CD4-positive, alpha-beta memory T cell (primary cell): ENCODE results near the gene SMPD3. TPM values are rescaled to one million over a fixed set of nuclear protein-coding genes. Genes with fewer than 3 reads are reported as not detected.

Source experiments
- CTCF ChIA-PET: fragments of 350-600 bp; sonication (Branson Sonifier 250); formaldehyde crosslinking; loops from one replicate; lab custom pipeline; 2021; ENCODE audit warnings: inconsistent platforms; ENCODE audit not compliant: partially characterized antibody; lab: Charles Lee
- POLR2A ChIA-PET: fragments of 350-600 bp; sonication (Branson Sonifier 250); formaldehyde crosslinking; loops from one replicate; lab custom pipeline; 2021; ENCODE audit not compliant: partially characterized antibody; lab: Charles Lee
- DNase-seq, 5 donors: peaks; one replicate each; pipeline versions ENCODE4 v3.0.0 to v3.0.0-alpha.2; 2020 to 2022; ENCODE audit warnings: mixed read lengths in 1 of 5
- H3K27ac ChIP-seq: one replicate; pipeline ENCODE4 v1.7.0; 2013; ENCODE audit warnings: low read depth, low read length
- H3K27me3 ChIP-seq: 2 replicates; pipeline ENCODE4 v1.7.0; 2013; ENCODE audit warnings: mild to moderate bottlenecking, low read length, moderate library complexity; ENCODE audit not compliant: insufficient read depth
- H3K36me3 ChIP-seq: 2 replicates; pipeline ENCODE4 v1.7.0; 2013; ENCODE audit warnings: mild to moderate bottlenecking, low read length, moderate library complexity; ENCODE audit not compliant: insufficient read depth
- H3K4me1 ChIP-seq: 2 replicates; pipeline ENCODE4 v1.7.0; 2013; ENCODE audit warnings: mild to moderate bottlenecking, low read length, moderate library complexity; ENCODE audit not compliant: insufficient read depth
- H3K4me3 ChIP-seq, 2 donors: one replicate each; pipeline ENCODE4 v1.7.0; 2013; ENCODE audit warnings: low read length in 2 of 2, mild to moderate bottlenecking in 1 of 2
- H3K9me3 ChIP-seq, 2 donors: one replicate each; pipeline ENCODE4 v1.7.0; 2013; ENCODE audit warnings: low read length in 2 of 2, control low read depth in 1 of 2; ENCODE audit not compliant: control insufficient read depth in 1 of 2
- H3K27ac Mint-ChIP-seq, 7 donors: one replicate each; pipeline ENCODE4 v1.8.0; 2020 to 2021; ENCODE audit warnings: mixed read lengths in 7 of 7, mild to moderate bottlenecking in 6 of 7, inconsistent platforms in 3 of 7, moderate library complexity in 3 of 7
- H3K27me3 Mint-ChIP-seq, 2 donors: one replicate each; pipeline ENCODE4 v1.8.0; 2020 to 2021; ENCODE audit warnings: mixed read lengths in 2 of 2
- H3K36me3 Mint-ChIP-seq, 2 donors: one replicate each; pipeline ENCODE4 v1.8.0; 2020 to 2021; ENCODE audit warnings: mixed read lengths in 2 of 2, inconsistent platforms in 1 of 2, mild to moderate bottlenecking in 1 of 2
- H3K4me1 Mint-ChIP-seq, 4 donors: one replicate each; pipeline ENCODE4 v1.8.0; 2020 to 2021; ENCODE audit warnings: mixed read lengths in 4 of 4, mild to moderate bottlenecking in 1 of 4
- H3K4me3 Mint-ChIP-seq, 8 donors: one replicate each; pipeline ENCODE4 v1.8.0; 2020 to 2021; ENCODE audit warnings: mixed read lengths in 8 of 8, mild to moderate bottlenecking in 7 of 8, moderate library complexity in 6 of 8, inconsistent platforms in 3 of 8
- H3K9me3 Mint-ChIP-seq, 8 donors: one replicate each; pipeline ENCODE4 v1.8.0; 2020 to 2021; ENCODE audit warnings: mixed read lengths in 8 of 8, mild to moderate bottlenecking in 5 of 8, inconsistent platforms in 3 of 8, moderate library complexity in 1 of 8
- intact Hi-C: fragments of 100-400 bp; cut with micrococcal nuclease; formaldehyde crosslinking; loops from one replicate; pipeline ENCODE4 v1.15.1; 2023
- polyA plus RNA-seq, 2 donors: library from polyadenylated mRNA; unstranded; fragments of 300-500 nt; fragmentation: Illumina TruSeq; gene quantifications; one replicate each; pipeline ENCODE4 v1.2.3, GENCODE V29; 2021
- total RNA-seq, 2 experiments: library from RNA; stranded (reverse); gene quantifications; one replicate each; pipeline ENCODE4 v1.2.3, GENCODE V29; 2021

The SMPD3 gene
- total and polyA plus RNA-seq, 4 experiments from 2014 or later = 0.63 to 3.1 (median 0.87) TPM

DNA sequence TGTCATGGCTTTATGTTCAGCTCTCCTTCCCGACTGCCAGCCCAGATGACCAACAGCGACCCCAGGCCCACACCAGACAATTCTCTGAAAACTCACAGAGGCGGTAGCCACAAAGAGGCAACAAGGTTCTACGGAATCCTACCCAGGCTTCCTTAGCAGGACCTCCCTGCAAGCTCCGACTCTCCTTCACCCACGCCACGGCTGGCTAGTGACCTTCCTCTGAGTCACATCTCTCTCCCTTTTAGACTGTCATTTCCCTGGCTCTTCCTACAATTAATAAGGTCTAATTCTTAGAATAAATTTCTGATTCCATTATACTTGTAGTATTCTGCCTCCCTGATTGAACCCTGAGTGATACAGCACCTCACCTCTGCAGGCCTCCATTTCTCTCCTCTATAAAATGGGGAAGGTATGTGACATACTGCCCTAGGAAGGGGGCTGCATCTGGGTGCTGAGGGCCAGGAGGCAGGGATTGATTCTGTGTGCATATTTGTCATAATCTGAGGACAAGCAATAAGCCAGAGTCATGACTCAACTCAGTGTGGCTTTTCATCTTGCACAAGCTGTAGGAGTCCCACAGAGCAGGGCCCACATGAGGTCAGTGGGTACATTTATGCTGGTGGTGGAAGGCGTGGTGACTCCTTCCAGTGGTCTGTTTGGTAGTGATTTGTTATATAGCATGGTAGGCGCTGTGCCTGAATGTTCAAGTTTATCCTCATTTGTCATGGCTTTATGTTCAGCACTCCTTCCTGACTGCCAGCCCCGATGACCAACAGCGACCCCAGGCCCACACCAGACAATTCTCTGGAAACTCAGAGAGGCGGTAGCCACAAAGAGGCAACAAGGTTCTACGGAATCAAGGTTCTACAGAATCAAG lies 46.2 kb downstream of the SMPD3 start:
- no peak overlapping the region for H3K4me3 Mint-ChIP-seq
- intact Hi-C loops = no loop called here
- Histone ChIP-seq H3K27me3 (no peaks in the 10 kb centered on the region), H3K4me1 (peaks cover 22% of the 10 kb centered on the region), H3K9me3 (no peaks in the 10 kb centered on the region), H3K4me3 (no peak overlapping the region), H3K27ac (no peak overlapping the region), H3K36me3 (no peaks in the 10 kb centered on the region)
- peak overlapping the region in 5 of 7 donors; percentile 21 to 73 (median 53) for H3K27ac Mint-ChIP-seq
- DNase-seq = no peak
- CTCF ChIA-PET = interaction anchor here (14.6 kb wide), 1 partner anchor 113 kb away, joined by 414 read pairs; no protein-coding TSS in a partner anchor
- no peaks in the 10 kb centered on the region for H3K9me3 Mint-ChIP-seq
- peaks cover 8 to 32% (median 17%) of the 10 kb centered on the region in 4 donors for H3K4me1 Mint-ChIP-seq
- H3K36me3 Mint-ChIP-seq = no peaks in the 10 kb centered on the region
- POLR2A ChIA-PET = interaction anchor here (1.1 to 2.1 kb wide), 2 partner anchors 16 to 22 kb away, joined by 3 to 8 read pairs; no protein-coding TSS in a partner anchor
- peaks cover 1 to 5% of the 10 kb centered on the region in 2 donors for H3K27me3 Mint-ChIP-seq

- H3K4me3 Mint-ChIP-seq = no peak overlapping the region
- Histone ChIP-seq H3K4me1 (peaks cover 30% of the 10 kb centered on the region), H3K36me3 (no peaks in the 10 kb centered on the region), H3K4me3 (no peak overlapping the region), H3K27me3 (no peaks in the 10 kb centered on the region), H3K9me3 (no peaks in the 10 kb centered on the region), H3K27ac (no peak overlapping the region)
- intact Hi-C loops = no loop called here
- CTCF ChIA-PET = interaction anchor here (0.8 to 14.6 kb wide), 5 partner anchors 13 to 114 kb away, joined by 3 to 414 read pairs (median 5); no protein-coding TSS in a partner anchor
- peaks cover 0 to 1% of the 10 kb centered on the region in 2 donors for H3K27me3 Mint-ChIP-seq
- POLR2A ChIA-PET = interaction anchor here (1.1 to 2.9 kb wide), 2 partner anchors 17 to 23 kb away, joined by 3 to 22 read pairs; no protein-coding TSS in a partner anchor
- H3K27ac Mint-ChIP-seq = peak overlapping the region in 5 of 7 donors; percentile 21 to 85 (median 53)
- peaks cover 12 to 43% (median 24%) of the 10 kb centered on the region in 4 donors for H3K4me1 Mint-ChIP-seq
- no peaks in the 10 kb centered on the region for H3K9me3 Mint-ChIP-seq
- peak in 2 of 5 donors; percentile 10 to 38 for DNase-seq
- no peaks in the 10 kb centered on the region for H3K36me3 Mint-ChIP-seq
These were observed 47.3 kb downstream of the SMPD3 start for GRCh38 chr16:68400924-68401460.

- Histone ChIP-seq H3K27ac (no peak overlapping the region), H3K9me3 (no peaks in the 10 kb centered on the region), H3K4me1 (peaks cover 30% of the 10 kb centered on the region), H3K36me3 (no peaks in the 10 kb centered on the region), H3K4me3 (no peak overlapping the region), H3K27me3 (no peaks in the 10 kb centered on the region)
- intact Hi-C loops = no loop called here
- CTCF ChIA-PET = interaction anchor here (0.8 to 14.6 kb wide), 7 partner anchors 13 to 139 kb away, joined by 3 to 414 read pairs (median 3); no protein-coding TSS in a partner anchor
- Mint-ChIP-seq H3K4me1 (peaks cover 12 to 46% (median 24%) of the 10 kb centered on the region in 4 donors), H3K27ac (no peak overlapping the region), H3K27me3 (peaks cover 0 to 1% of the 10 kb centered on the region in 2 donors), H3K9me3 (no peaks in the 10 kb centered on the region), H3K36me3 (no peaks in the 10 kb centered on the region), H3K4me3 (no peak overlapping the region)
- POLR2A ChIA-PET = interaction anchor here (2.9 kb wide), 1 partner anchor 18 kb away, joined by 22 read pairs; no protein-coding TSS in a partner anchor
- no peak for DNase-seq
These were observed 48.0 kb downstream of the SMPD3 start for GRCh38 chr16:68400083-68400923.

GRCh38 chr16:68399456-68399855 lies 48.9 kb downstream of the SMPD3 start:
- H3K4me1 ChIP-seq = peaks cover 30% of the 10 kb centered on the region
- H3K27ac ChIP-seq = no peak overlapping the region
- no peaks in the 10 kb centered on the region for H3K36me3 Mint-ChIP-seq
- H3K27me3 ChIP-seq = no peaks in the 10 kb centered on the region
- H3K36me3 ChIP-seq = no peaks in the 10 kb centered on the region
- no peaks in the 10 kb centered on the region for H3K9me3 ChIP-seq
- H3K4me3 ChIP-seq = no peak overlapping the region
- H3K9me3 Mint-ChIP-seq = no peaks in the 10 kb centered on the region
- POLR2A ChIA-PET = interaction anchor here (2.9 kb wide), 1 partner anchor 18 kb away, joined by 22 read pairs; no protein-coding TSS in a partner anchor
- no peak for DNase-seq
- CTCF ChIA-PET = interaction anchor here (1.2 to 14.6 kb wide), 5 partner anchors 19 to 138 kb away, joined by 3 to 414 read pairs (median 5); no protein-coding TSS in a partner anchor
- peaks cover 0 to 1% of the 10 kb centered on the region in 2 donors for H3K27me3 Mint-ChIP-seq
- H3K27ac Mint-ChIP-seq = no peak overlapping the region
- intact Hi-C loops = no loop called here
- no peak overlapping the region for H3K4me3 Mint-ChIP-seq
- H3K4me1 Mint-ChIP-seq = peaks cover 12 to 46% (median 24%) of the 10 kb centered on the region in 4 donors

DNA sequence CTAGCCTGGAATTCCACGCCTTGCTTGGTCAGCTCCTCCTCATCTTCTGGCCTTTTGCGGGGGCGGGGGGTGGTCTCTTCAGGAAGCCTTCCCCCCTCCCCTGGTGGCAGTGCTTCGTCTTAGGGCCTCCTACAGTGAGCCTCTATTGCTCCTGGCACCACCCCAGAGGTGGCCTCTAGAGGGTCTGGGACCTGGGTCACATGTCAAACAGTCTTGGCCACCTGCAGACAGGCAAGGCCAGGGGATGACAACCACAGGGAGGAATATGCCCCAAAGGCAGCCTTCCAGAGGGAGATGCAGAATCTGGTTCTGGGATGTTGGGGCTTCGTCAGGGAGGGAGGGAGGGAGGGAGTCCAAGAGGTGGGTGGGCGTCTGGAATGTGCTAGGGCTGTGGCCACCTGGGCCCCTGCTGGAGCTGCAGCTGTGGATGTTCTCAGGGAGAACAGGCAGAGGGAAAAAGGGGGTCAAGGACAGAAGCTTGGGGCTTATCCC lies 50.6 kb downstream of the SMPD3 start:
- Histone ChIP-seq H3K27ac (no peak overlapping the region), H3K4me1 (peaks cover 30% of the 10 kb centered on the region), H3K9me3 (no peaks in the 10 kb centered on the region), H3K4me3 (no peak overlapping the region), H3K36me3 (no peaks in the 10 kb centered on the region), H3K27me3 (no peaks in the 10 kb centered on the region)
- CTCF ChIA-PET = interaction anchor here (1.1 to 14.6 kb wide), 18 partner anchors 10 to 135 kb away, joined by 3 to 414 read pairs (median 8); no protein-coding TSS in a partner anchor
- Mint-ChIP-seq H3K4me3 (no peak overlapping the region), H3K4me1 (peaks cover 12 to 46% (median 24%) of the 10 kb centered on the region in 4 donors), H3K27ac (no peak overlapping the region), H3K36me3 (no peaks in the 10 kb centered on the region), H3K9me3 (no peaks in the 10 kb centered on the region), H3K27me3 (peaks cover 0 to 1% of the 10 kb centered on the region in 2 donors)
- intact Hi-C loops = loop anchor here (2.0 kb wide), 1 partner anchor 21 kb away; no protein-coding TSS in a partner anchor
- POLR2A ChIA-PET = interaction anchor here (2.1 to 2.8 kb wide), 2 partner anchors 20 to 113 kb away, joined by 17 to 22 read pairs; no protein-coding TSS in a partner anchor
- no peak for DNase-seq

DNA sequence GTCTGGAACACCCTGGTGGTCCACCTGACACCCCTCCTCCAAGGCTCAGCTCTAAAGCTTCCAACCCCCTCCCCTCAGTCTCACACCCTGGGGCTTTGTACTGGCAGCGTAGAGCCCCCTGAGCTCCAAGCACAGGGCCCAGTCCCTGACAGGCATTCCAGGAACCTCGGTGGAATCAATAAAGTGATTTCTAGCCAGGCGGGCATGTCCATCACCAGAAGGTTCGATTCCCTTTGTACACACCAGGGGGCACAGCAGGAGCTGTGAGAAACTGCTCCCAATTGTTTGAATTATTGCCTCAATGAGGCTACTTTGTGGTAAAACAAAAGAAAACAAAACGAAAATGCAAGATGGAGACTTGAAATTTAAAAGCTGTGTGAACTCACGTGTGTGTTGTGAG lies 51.8 kb downstream of the SMPD3 start:
- Histone ChIP-seq H3K9me3 (no peaks in the 10 kb centered on the region), H3K36me3 (no peaks in the 10 kb centered on the region), H3K4me3 (no peak overlapping the region), H3K4me1 (peaks cover 29% of the 10 kb centered on the region), H3K27me3 (no peaks in the 10 kb centered on the region), H3K27ac (no peak overlapping the region)
- peaks cover 0 to 1% of the 10 kb centered on the region in 2 donors for H3K27me3 Mint-ChIP-seq
- no peaks in the 10 kb centered on the region for H3K9me3 Mint-ChIP-seq
- ChIA-PET CTCF (interaction anchor here (0.7 to 14.6 kb wide), 46 partner anchors 8 to 404 kb away, joined by 3 to 414 read pairs (median 4); partner anchors contain the start of gene SMPD3), POLR2A (interaction anchor here (0.6 to 2.8 kb wide), 8 partner anchors 11 to 114 kb away, joined by 3 to 22 read pairs (median 4); partner anchors contain the start of gene SMPD3)
- peak; percentile 51 to 73 (median 68) for DNase-seq
- H3K4me3 Mint-ChIP-seq = peak overlapping the region in 1 of 8 donors; percentile 34
- H3K27ac Mint-ChIP-seq = peak overlapping the region in 5 of 7 donors; percentile 48 to 92 (median 64)
- H3K36me3 Mint-ChIP-seq = no peaks in the 10 kb centered on the region
- peaks cover 10 to 37% (median 22%) of the 10 kb centered on the region in 4 donors for H3K4me1 Mint-ChIP-seq
- intact Hi-C loops = loop anchor here (1.0 to 2.0 kb wide), 4 partner anchors 22 to 124 kb away; partner anchors contain the start of gene SMPD3
